Measurements from ENCODE around the gene ZNF627.
"Not testable (repeated sequence)": the region's sequence is repeated elsewhere in the genome, so short reads cannot be mapped to it uniquely, and the experiment has no call there.

ZNF627 gene

GRCh38 chr19:11566164-11566563 lies 31.1 kb upstream of the ZNF627 start:
- Histone ChIP-seq H2AFZ (ENCODE audit: low read depth, low read length) (no peak overlapping the region), H3K4me3 (ENCODE audit: low read depth in 1 of 2, low read length in 2 of 2) (no peak overlapping the region), H3K27ac (ENCODE audit: low read length) (no peak overlapping the region), H3K27me3 (ENCODE audit: insufficient read depth, low read length, poor library complexity) (no peaks in the 10 kb centered on the region), H3K9me3 (ENCODE audit: insufficient read depth, low read length, severe bottlenecking) (no peaks in the 10 kb centered on the region), H4K20me1 (ENCODE audit: insufficient read depth, low read length) (no peaks in the 10 kb centered on the region), H3K9ac (ENCODE audit: low read depth, low read length) (no peak overlapping the region), H3K4me2 (ENCODE audit: insufficient read depth, low read length) (no peak overlapping the region), H3K79me2 (ENCODE audit: insufficient read depth, low read length) (no peaks in the 10 kb centered on the region), H3K4me1 (ENCODE audit: insufficient read depth, low read length) (no peaks in the 10 kb centered on the region), H3K36me3 (ENCODE audit: insufficient read depth, low read length) (no peaks in the 10 kb centered on the region)
- no peak for DNase-seq
- no peak for ATAC-seq (ENCODE audit: insufficient read depth, low read depth)
- TF ChIP-seq CTCF (IDR thresholded peaks at IDR 0.05; ENCODE audit: borderline replicate concordance, extremely low read depth, low read length, poor library complexity, severe bottlenecking): no peak
- no peak for TF ChIP-seq EZH2 (IDR thresholded peaks at IDR 0.05; ENCODE audit: borderline replicate concordance, low read depth, low read length, severe bottlenecking)

GRCh38 chr19:11570039-11570462 lies 27.2 kb upstream of the ZNF627 start:
- Histone ChIP-seq H3K4me2 (ENCODE audit: insufficient read depth, low read length) (no peak overlapping the region), H3K27me3 (ENCODE audit: insufficient read depth, low read length, poor library complexity) (no peaks in the 10 kb centered on the region), H3K4me1 (ENCODE audit: insufficient read depth, low read length) (no peaks in the 10 kb centered on the region), H3K79me2 (ENCODE audit: insufficient read depth, low read length) (no peaks in the 10 kb centered on the region), H4K20me1 (ENCODE audit: insufficient read depth, low read length) (no peaks in the 10 kb centered on the region), H3K4me3 (ENCODE audit: low read depth in 1 of 2, low read length in 2 of 2) (no peak overlapping the region), H2AFZ (ENCODE audit: low read depth, low read length) (no peak overlapping the region), H3K9me3 (ENCODE audit: insufficient read depth, low read length, severe bottlenecking) (no peaks in the 10 kb centered on the region), H3K9ac (ENCODE audit: low read depth, low read length) (no peak overlapping the region), H3K36me3 (ENCODE audit: insufficient read depth, low read length) (no peaks in the 10 kb centered on the region), H3K27ac (ENCODE audit: low read length) (no peak overlapping the region)
- no peak for TF ChIP-seq EZH2 (IDR thresholded peaks at IDR 0.05; ENCODE audit: borderline replicate concordance, low read depth, low read length, severe bottlenecking)
- no peak for TF ChIP-seq CTCF (IDR thresholded peaks at IDR 0.05; ENCODE audit: borderline replicate concordance, extremely low read depth, low read length, poor library complexity, severe bottlenecking)
- ATAC-seq (ENCODE audit: insufficient read depth, low read depth): peak; percentile 64; the same call in 2 of the 3 replicates
- peak; percentile 46 for DNase-seq

GRCh38 chr19:11573354-11573753 lies 23.9 kb upstream of the ZNF627 start:
- not testable (repeated sequence) for H3K4me1 ChIP-seq (ENCODE audit: insufficient read depth, low read length); ATAC-seq (ENCODE audit: insufficient read depth, low read depth); H3K27ac ChIP-seq (ENCODE audit: low read length)

GRCh38 chr19:11573763-11574162 lies 23.5 kb upstream of the ZNF627 start:
- not testable (repeated sequence) for H3K4me1 ChIP-seq (ENCODE audit: insufficient read depth, low read length); H3K4me2 ChIP-seq (ENCODE audit: insufficient read depth, low read length); H3K27ac ChIP-seq (ENCODE audit: low read length); H2AFZ ChIP-seq (ENCODE audit: low read depth, low read length); H3K4me3 ChIP-seq (ENCODE audit: low read depth in 1 of 2, low read length in 2 of 2); H3K9me3 ChIP-seq (ENCODE audit: insufficient read depth, low read length, severe bottlenecking); H3K36me3 ChIP-seq (ENCODE audit: insufficient read depth, low read length); ATAC-seq (ENCODE audit: insufficient read depth, low read depth); H3K9ac ChIP-seq (ENCODE audit: low read depth, low read length); H4K20me1 ChIP-seq (ENCODE audit: insufficient read depth, low read length); H3K27me3 ChIP-seq (ENCODE audit: insufficient read depth, low read length, poor library complexity); DNase-seq; H3K79me2 ChIP-seq (ENCODE audit: insufficient read depth, low read length)

More at GRCh38 chr19:11573354-11573753, 23.9 kb upstream of the ZNF627 start:
- H3K4me3 ChIP-seq (ENCODE audit: low read depth in 1 of 2, low read length in 2 of 2); H3K27me3 ChIP-seq (ENCODE audit: insufficient read depth, low read length, poor library complexity); H3K4me2 ChIP-seq (ENCODE audit: insufficient read depth, low read length); H2AFZ ChIP-seq (ENCODE audit: low read depth, low read length); H3K9ac ChIP-seq (ENCODE audit: low read depth, low read length); DNase-seq; H4K20me1 ChIP-seq (ENCODE audit: insufficient read depth, low read length); H3K9me3 ChIP-seq (ENCODE audit: insufficient read depth, low read length, severe bottlenecking); H3K79me2 ChIP-seq (ENCODE audit: insufficient read depth, low read length); H3K36me3 ChIP-seq (ENCODE audit: insufficient read depth, low read length): not testable (repeated sequence)

Measured in DND-41 (cell line).